Nephron progenitor cell (in vitro differentiated cells): Measurements from ENCODE around the gene HSBP1L1.

ENCODE experiments used
- DNase-seq: peaks from one replicate; pipeline ENCODE4 v3.0.0; 2021
- H3K27ac Mint-ChIP-seq: 2 replicates; pipeline ENCODE4 v1.8.0; 2021; ENCODE audit warnings: mild to moderate bottlenecking, moderate library complexity, mixed read lengths
- H3K27me3 Mint-ChIP-seq: 2 replicates; pipeline ENCODE4 v1.8.0; 2021; ENCODE audit warnings: mild to moderate bottlenecking, low read depth, mixed read lengths; ENCODE audit not compliant: poor library complexity
- H3K36me3 Mint-ChIP-seq: 2 replicates; pipeline ENCODE4 v1.8.0; 2021; ENCODE audit warnings: low read depth, mixed read lengths
- H3K4me1 Mint-ChIP-seq: 2 replicates; pipeline ENCODE4 v1.8.0; 2021; ENCODE audit warnings: mixed read lengths
- H3K4me3 Mint-ChIP-seq: 2 replicates; pipeline ENCODE4 v1.8.0; 2021; ENCODE audit warnings: mild to moderate bottlenecking, moderate library complexity, mixed read lengths
- H3K9me3 Mint-ChIP-seq: 2 replicates; pipeline ENCODE4 v1.8.0; 2021; ENCODE audit warnings: mild to moderate bottlenecking, moderate library complexity, mixed read lengths
- TF ChIP-seq, protein P1 (sequence below): fragments of 200-600 bp; sonication (generic); IDR thresholded peaks from 2 replicates; pipeline ENCODE4 v1.5.0; 2021; ENCODE audit warnings: antibody characterized with exemption

Gene HSBP1L1

GRCh38 chr18:79935098-79935480, 29.4 kb upstream of the HSBP1L1 start:
- Mint-ChIP-seq H3K27ac (no peak overlapping the region), H3K4me1 (peaks cover 12% of the 10 kb centered on the region), H3K27me3 (no peaks in the 10 kb centered on the region), H3K4me3 (no peak overlapping the region), H3K9me3 (peaks cover 74% of the 10 kb centered on the region), H3K36me3 (peaks cover 96% of the 10 kb centered on the region)
- DNase-seq = no peak
- TF ChIP-seq, protein P1, sequence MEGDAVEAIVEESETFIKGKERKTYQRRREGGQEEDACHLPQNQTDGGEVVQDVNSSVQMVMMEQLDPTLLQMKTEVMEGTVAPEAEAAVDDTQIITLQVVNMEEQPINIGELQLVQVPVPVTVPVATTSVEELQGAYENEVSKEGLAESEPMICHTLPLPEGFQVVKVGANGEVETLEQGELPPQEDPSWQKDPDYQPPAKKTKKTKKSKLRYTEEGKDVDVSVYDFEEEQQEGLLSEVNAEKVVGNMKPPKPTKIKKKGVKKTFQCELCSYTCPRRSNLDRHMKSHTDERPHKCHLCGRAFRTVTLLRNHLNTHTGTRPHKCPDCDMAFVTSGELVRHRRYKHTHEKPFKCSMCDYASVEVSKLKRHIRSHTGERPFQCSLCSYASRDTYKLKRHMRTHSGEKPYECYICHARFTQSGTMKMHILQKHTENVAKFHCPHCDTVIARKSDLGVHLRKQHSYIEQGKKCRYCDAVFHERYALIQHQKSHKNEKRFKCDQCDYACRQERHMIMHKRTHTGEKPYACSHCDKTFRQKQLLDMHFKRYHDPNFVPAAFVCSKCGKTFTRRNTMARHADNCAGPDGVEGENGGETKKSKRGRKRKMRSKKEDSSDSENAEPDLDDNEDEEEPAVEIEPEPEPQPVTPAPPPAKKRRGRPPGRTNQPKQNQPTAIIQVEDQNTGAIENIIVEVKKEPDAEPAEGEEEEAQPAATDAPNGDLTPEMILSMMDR = no peak

DNA sequence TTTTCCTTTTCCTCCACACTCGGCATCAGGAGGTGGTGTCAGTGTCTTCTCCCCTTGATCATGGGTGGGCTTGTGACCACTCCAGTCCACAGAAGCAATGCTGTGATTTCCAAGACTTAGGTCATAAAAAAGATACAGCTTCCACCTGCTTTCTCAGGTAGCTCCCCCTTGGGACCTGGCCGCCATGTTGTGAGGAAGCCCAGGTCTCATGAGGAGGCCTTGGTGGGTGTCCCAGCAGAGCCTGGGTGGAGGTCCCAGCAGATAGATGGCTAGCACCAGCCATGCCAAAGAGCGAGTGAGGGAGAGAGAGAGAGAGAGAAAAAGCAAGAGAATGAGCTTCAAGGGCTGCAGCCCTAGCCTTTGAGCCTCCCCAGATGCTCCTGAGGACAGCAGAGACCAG, 28.9 kb upstream of the HSBP1L1 start:
- Mint-ChIP-seq H3K4me1 (peaks cover 12% of the 10 kb centered on the region), H3K27me3 (no peaks in the 10 kb centered on the region), H3K4me3 (no peak overlapping the region), H3K36me3 (peaks cover 96% of the 10 kb centered on the region), H3K27ac (no peak overlapping the region), H3K9me3 (peaks cover 70% of the 10 kb centered on the region)
- DNase-seq = no peak
- TF ChIP-seq, protein P1 = no peak

DNA sequence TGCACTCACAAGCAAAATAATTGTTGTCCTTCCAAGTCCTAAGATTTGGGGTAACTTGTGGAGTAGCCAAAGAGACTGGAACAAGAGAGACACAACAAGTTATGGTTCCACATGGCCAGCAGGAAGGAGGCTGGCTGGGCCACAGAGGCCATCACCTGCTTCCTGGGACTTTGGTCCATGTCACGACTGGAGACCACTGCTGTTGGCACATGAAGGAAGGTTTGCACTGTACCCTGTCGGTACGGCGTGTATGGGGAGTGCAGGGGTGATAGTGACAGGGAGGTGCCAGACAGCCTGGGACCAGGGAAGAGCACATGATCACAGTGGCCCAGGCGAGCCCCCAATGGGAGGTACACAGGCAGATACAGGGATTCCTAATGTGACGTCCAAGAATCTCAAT, 28.5 kb upstream of the HSBP1L1 start:
- TF ChIP-seq, protein P1 = no peak
- no peak overlapping the region for H3K4me3 Mint-ChIP-seq
- H3K4me1 Mint-ChIP-seq = peaks cover 12% of the 10 kb centered on the region
- DNase-seq = no peak
- no peak overlapping the region for H3K27ac Mint-ChIP-seq
- H3K36me3 Mint-ChIP-seq = peaks cover 94% of the 10 kb centered on the region
- H3K27me3 Mint-ChIP-seq = no peaks in the 10 kb centered on the region
- peaks cover 66% of the 10 kb centered on the region for H3K9me3 Mint-ChIP-seq

GRCh38 chr18:79936641-79937040, 27.8 kb upstream of the HSBP1L1 start:
- H3K4me3 Mint-ChIP-seq = no peak overlapping the region
- no peak for DNase-seq
- no peak overlapping the region for H3K27ac Mint-ChIP-seq
- H3K27me3 Mint-ChIP-seq = no peaks in the 10 kb centered on the region
- H3K36me3 Mint-ChIP-seq = peaks cover 86% of the 10 kb centered on the region
- peaks cover 58% of the 10 kb centered on the region for H3K9me3 Mint-ChIP-seq
- peaks cover 12% of the 10 kb centered on the region for H3K4me1 Mint-ChIP-seq
- TF ChIP-seq, protein P1 = no peak

DNA sequence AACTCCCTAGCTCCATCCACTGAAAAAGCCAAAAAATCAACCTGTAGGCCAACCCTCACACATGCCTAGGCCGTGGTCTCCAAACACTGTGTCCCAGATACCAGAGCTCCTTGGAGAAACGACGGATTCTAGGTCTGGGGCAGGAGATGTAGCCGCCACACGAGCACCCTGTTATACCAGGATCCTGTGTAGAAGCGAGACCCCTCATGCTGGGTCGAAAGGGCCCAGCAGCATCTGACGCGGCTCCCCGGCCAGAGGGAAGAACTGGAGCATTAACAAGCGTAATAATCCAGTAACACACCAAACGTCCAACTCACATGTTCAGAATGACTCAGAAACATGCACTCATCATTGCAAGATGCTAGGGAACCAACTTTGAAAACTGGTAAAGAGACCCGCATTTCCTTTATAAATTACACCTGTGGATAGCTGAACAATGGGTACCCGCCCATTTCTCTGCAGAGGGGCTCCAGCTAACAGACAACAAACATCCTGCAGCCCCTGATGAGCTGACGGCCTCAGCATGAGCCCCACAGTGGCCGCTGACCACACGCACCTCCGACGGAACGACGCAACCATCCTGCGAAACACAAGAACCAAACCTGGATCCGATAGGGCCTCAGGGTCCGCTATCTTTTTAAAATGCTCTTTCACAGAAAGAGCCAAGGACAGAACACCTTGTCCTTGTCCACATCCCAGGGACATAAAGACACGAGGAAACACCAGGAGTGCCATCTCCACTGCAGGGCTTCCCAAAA, 27.2 kb upstream of the HSBP1L1 start:
- Mint-ChIP-seq H3K9me3 (peaks cover 53% of the 10 kb centered on the region), H3K27me3 (no peaks in the 10 kb centered on the region), H3K4me1 (peaks cover 12% of the 10 kb centered on the region), H3K36me3 (peaks cover 86% of the 10 kb centered on the region), H3K27ac (no peak overlapping the region), H3K4me3 (no peak overlapping the region)
- TF ChIP-seq, protein P1 = no peak
- no peak for DNase-seq

DNA sequence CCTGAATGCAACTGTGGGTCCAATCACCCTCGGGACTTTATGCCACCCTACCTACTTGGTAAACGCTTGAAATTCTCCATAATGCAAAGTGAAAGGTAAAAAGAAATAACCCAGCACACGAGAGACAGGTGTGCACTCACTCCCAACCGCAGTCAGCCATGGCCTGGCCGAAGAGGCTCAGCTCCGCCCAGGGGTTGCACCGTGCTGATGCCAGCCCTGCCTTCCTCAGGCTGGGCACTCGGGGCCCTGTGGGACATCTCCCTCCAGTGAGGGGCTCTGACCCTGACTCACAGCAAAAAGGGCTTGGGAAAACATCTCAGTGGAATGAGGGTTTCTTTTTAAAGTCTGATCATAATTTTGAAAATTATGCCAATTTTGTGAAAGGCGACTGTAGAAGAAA, 26.2 kb upstream of the HSBP1L1 start:
- Mint-ChIP-seq H3K27ac (no peak overlapping the region), H3K27me3 (no peaks in the 10 kb centered on the region), H3K4me3 (no peak overlapping the region), H3K9me3 (peaks cover 44% of the 10 kb centered on the region), H3K36me3 (peaks cover 79% of the 10 kb centered on the region), H3K4me1 (peaks cover 12% of the 10 kb centered on the region)
- DNase-seq = no peak
- TF ChIP-seq, protein P1 = no peak
